Esophagus muscularis mucosa (tissue), 3 donors: ENCODE measurements around the gene MYADML2.

Source experiments
- CTCF ChIP-seq, 3 experiments: fragments of 200-600 bp in 2 of 3; fragments of 450-650 bp in 1 of 3; sonication (generic) in 2 of 3; IDR thresholded peaks; one replicate each; pipeline ENCODE4 v1.5.1; 2017 to 2019; ENCODE audit warnings: antibody characterized with exemption in 3 of 3, mild to moderate bottlenecking in 2 of 3, moderate library complexity in 1 of 3
- POLR2AphosphoS5 ChIP-seq, 2 donors: sonication (generic); formaldehyde crosslinking; IDR thresholded peaks; one replicate each; pipeline ENCODE4 v1.6.1; 2017; ENCODE audit warnings: antibody characterized with exemption in 2 of 2

- TF ChIP-seq POLR2AphosphoS5 (IDR thresholded peaks at IDR 0.05) (no peak), CTCF (IDR thresholded peaks at IDR 0.05) (no peak)
Observed at GRCh38 chr17:81927152-81927652, 19.8 kb downstream of the MYADML2 start.
